Brain pericyte (primary cell): ENCODE data around the gene TMEM235.
A peak's percentile ranks its signal among the peaks of the same experiment; 100 is the strongest.

Source experiments
- DNase-seq: peaks from one replicate; pipeline ENCODE4 v3.0.0-alpha.2; 2012; ENCODE audit warnings: low read depth, low spot score

TMEM235 gene

DNA sequence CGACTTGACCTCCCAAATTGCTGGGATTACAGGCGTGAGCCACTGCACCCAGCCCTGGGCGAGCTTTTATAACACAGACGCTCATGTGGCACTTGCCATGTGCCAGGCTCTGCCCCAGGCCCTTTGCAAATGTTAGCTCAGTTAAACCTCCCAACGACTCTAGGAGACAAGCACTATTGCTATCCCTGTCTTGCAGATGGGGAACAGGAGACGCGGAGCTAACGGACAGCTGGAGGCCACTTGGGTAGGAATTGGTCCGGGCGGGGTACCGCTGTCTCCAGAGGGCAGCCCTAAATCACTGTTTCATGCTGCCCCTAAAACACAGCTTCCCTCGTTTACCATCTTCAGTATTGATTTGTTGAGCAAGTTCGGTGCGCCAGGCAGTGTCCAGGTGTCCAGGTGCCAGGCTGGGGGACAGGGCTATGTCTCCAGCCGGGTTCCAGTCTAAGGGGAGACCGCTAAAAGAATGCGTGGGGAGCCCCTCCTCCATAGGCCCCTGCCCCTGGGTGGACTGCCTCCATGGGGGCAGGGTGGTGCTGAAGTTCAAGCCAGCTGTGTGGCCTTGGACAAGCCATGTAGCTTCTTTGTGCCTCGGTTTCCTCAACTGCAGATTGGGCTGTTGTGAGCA, 23.7 kb downstream of the TMEM235 start:
- no peak for DNase-seq

GRCh38 chr17:78255953-78256706, 24.7 kb downstream of the TMEM235 start:
- no peak for DNase-seq

GRCh38 chr17:78256707-78257591, 25.5 kb downstream of the TMEM235 start:
- no peak for DNase-seq

- peak; percentile 63 for DNase-seq
Measured at GRCh38 chr17:78257810-78258322, 26.4 kb downstream of the TMEM235 start.

DNA sequence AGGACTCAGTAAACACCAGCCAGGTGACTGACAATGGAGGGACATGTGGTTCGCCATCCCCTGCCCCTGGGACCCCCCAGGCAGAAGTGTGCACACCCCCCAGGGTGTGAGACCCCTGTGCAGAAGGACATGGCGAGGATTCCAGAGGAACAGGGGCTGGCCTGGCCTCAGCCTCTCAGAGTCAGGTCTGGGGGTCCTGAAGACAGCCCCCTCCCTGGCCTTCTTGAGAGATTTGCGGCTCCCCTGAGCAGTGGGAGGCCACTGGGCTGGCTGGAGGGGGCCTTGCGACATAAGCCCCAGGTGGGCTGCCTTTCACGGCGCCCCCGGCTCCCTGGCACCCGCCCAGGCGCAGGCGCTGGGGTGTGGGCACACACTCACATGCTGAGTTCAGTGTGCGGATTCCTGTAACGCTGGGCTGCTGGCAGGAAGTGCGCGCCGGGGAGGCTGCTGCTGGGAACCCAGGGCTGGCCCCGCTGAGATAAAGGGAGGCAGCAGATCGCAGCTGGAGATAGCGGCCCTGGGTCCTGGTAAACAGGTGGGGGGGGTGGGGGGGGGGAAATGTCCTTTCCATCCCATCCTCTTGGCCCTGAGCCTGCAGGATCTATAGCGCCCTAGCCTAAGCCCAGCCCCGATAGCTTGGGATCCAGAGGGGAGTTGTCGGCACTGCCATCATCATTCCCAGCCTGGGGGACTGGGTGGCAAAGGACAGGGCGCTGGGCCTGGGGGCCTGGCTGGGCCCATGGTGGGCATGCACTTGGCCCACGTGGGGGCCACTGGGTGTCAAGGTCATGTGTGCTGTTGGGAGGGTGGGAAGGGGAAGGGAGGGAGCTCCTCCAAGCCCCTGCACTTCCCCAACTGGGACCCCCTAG, 27.1 kb downstream of the TMEM235 start:
- DNase-seq = no peak

- DNase-seq = no peak
Measured at GRCh38 chr17:78259192-78259554, 27.7 kb downstream of the TMEM235 start.

DNA sequence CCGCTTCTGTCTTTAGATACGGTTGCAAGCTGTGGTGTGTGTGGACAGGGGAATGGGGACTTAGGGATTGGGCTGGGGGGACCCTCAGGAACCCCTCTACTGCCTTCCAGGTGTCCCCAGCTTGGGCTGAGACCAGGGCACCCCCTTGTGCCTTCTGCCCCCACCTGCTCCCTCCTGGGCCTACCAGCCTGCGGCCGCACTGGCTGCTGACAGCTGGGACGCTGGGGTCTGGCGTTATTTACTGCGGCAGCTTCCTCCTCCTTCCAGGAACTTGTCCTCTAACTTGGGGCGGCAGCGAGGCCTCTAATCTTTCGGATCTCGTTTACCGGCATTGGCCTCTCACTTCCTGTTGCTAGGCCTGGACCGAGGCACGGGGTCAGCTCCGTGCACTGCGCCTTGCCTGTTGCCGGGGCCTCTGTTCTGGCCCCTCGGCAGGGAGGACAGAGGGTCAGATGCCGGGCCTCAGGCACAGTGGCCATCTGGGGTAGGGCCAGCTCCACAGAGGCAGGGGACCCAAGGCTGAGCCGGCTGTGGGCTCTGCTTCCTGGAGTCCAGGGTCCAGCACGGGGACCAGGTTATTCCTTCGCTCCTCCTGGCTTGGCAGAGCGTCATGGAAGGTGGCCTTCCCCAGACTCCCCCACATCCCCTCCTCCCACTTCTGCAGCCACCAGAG, 31.8 kb downstream of the TMEM235 start:
- no peak for DNase-seq

DNA sequence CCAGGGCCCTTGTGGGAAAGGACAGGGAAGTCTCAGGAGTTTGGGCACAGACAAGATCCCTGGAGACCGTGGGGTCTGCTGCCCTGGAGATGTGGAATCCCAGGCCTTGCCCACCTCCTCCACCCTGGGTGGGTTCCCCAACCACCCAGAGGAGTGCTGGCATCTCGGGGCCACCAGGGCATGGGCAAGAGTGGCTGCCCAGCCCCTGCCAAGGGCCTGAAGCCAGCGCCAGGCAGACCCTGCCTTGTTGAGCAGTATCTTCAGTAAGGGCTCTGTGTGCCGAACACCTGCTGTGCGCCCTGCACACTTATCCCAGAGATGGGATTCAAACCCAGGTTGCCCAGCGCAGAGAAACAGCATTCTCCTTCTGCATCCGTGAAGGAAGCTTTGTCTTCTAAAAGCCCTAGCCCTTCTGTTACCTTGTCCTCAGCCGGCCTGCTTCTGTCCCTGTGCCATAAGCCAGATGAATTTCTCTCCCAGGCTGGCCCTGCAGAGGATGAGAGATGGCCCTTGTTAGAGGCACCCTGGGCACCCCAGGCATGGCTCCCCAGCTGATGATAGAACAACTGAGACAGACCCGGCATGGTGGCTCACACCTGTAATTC, 32.4 kb downstream of the TMEM235 start:
- no peak for DNase-seq

GRCh38 chr17:78264590-78264989, 33.2 kb downstream of the TMEM235 start:
- DNase-seq = no peak

DNA sequence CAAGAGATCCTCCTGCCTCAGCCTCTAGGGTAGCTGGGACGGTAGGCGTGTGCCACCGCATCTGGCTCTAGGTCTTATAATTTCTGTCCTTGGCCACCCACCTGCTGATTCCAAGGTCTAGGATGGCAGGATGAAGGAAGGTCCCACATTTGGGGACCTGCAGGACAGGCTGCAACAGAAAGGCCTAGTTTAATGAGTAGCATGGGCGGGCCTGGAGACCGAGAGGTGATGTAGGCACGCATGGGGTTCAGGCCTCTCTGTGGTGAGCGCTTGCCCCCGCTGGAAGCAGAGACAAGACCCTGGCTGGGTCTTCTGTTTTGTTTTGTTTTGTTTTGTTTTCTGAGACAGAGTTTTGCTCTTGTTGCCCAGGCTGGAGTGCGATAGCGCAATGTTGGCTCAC, 33.7 kb downstream of the TMEM235 start:
- DNase-seq = no peak

GRCh38 chr17:78266231-78266631, 34.8 kb downstream of the TMEM235 start:
- DNase-seq = no peak

DNA sequence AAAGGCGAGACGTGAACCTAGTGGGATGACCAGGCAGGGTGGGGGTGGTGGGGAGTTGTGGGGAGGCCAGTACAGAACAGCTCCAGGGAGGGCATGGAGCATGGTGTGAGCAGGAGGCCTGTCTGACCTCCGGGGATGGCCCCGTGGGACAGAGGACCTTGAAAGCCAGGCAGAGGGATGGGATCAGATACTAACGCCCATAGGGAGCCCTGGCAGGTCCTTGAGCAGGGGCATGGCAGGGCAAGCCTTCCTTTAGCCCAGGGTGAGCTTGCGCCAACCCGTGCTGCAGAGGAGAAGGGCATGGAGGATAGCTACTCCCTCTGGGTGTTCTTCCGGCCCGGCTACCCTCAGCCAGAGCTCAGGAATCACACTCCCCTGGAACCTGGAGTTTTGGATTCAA, 35.3 kb downstream of the TMEM235 start:
- no peak for DNase-seq

DNA sequence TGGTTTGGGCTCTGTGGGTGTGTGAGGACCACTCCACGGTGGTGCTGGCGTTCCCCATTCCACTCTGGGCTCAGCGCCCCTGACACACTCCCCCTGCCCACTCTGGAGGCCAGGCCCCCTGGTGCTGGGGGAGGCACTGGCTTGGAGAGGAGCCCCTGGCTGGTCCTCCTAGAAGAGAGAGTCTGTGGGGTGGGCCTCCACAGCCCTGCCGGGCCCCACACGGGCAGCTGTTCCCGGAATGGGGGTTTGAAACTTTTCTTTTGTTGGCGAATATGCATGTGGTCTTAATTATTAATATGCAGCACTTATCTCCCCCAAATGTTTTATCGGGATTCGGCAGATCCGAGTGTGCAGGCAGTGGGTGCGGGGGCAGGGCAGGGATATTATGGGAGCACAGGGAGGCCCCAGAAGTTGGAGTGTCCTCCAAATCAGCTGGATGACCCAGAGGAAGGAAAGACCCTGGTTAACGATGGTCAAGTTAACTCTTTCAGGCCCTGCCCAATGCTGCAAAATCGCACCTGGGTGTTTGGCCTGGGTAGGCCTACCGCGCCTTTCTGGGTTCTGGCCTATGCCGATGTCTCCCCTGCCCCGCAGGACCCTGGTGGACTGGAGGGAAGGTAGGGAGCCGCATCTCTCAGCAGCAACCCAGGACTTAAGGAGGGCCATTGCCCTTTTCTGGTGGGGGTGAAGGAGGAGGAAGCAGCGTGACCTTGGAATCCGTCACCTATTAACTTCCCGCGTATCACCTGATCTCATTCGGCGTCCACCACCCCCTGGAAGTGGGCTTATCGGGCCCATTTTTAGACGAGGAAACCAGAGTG, 36.0 kb downstream of the TMEM235 start:
- DNase-seq = no peak

- DNase-seq = no peak
Measured at GRCh38 chr17:78268191-78268874, 36.9 kb downstream of the TMEM235 start.

GRCh38 chr17:78268951-78269905, 37.8 kb downstream of the TMEM235 start:
- no peak for DNase-seq

DNA sequence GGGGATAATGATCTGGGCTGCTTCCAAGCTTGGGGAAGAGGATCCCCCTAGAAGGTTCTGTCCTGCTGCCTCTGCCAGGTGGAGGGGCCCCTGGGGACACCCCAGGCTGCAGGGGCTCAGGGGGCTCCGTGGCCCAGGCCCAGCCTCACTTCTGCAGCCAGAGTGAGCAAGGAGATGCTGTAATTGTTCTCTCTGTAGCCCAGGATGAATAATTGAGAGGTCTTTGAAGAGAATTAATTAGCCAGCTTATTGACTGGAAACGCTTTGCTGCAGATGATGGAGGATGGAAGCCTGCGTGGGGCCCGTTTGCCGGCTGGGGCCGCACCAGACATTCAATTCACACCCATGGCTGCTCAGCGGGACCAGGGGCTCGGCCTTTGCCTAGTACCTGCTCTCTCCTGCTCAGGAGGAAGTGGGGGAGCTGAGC, 38.5 kb downstream of the TMEM235 start:
- no peak for DNase-seq

DNA sequence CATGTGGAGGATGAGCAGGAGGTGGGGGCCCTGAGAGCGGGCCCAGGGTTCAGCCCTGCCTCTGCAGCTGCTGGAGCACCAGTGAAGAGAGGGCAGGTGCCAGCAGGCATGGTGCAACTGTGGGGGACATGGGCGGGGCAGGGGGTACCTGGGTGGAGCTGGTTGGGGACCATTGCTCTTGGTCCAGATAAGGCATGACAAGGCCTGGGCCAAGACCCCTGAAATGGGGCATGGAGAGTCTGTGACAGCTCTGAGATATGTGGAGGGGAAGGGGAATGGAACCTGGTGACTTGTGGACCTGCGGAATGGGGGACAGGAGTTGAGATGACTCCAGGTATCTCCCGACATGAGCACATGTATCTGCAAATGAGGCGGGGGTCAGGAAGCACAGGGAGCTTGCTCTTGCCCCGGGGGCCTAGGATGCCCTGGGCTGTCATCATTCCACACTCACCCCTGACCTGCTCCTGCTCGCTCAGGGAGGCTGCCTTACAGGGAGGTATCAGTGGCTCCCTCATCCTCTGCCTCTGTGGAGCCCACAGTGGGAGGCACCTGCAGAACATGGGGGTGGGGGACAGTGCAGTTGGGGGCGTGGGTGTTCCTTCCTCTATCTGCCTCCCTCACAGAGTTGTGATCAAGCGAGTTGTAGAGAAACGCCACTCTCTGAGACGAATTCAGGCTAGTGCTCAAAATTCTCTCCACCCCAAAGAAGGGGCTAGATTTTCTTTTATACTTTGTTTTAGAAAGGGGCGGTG, 40.2 kb downstream of the TMEM235 start:
- DNase-seq = no peak
